ENCODE data around the gene FGG.

- no peak for TF ChIP-seq EZH2 (IDR thresholded peaks at IDR 0.05; ENCODE audit: insufficient read depth, poor library complexity, severe bottlenecking)
- TF ChIP-seq EZH2phosphoT487 (IDR thresholded peaks at IDR 0.05; ENCODE audit: insufficient read depth, low read depth) = no peak
Observed at GRCh38 chr4:154610582-154610981, 1.9 kb downstream of the FGG start.

Measured in GM23248 (cell line).